ENCODE measurements around the gene SLC13A4.
"Not testable (repeated sequence)": the region's sequence is repeated elsewhere in the genome, so short reads cannot be mapped to it uniquely, and the experiment has no call there.

The SLC13A4 gene

DNA sequence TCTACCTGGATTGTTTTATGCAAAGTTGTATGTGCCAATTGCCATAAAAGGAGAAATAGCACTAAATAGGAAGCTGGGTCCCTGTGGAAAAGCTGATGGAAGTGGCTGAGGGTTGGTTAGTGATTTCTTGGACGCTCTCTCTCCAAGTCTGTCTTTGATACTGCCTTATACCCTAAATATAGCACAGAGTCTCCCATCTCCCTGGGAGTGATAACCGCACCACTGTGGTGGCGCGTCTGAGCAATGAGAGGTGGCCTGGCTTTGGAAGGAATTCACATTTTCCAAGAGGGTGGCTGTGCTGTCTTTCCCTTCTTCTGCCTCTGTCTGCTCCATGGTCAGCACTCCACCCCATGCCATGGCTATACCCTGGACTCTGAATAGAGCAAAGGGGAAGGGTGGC, 34.4 kb downstream of the SLC13A4 start:
- no peak for DNase-seq (ENCODE audit: low read depth in 2 of 2)

DNA sequence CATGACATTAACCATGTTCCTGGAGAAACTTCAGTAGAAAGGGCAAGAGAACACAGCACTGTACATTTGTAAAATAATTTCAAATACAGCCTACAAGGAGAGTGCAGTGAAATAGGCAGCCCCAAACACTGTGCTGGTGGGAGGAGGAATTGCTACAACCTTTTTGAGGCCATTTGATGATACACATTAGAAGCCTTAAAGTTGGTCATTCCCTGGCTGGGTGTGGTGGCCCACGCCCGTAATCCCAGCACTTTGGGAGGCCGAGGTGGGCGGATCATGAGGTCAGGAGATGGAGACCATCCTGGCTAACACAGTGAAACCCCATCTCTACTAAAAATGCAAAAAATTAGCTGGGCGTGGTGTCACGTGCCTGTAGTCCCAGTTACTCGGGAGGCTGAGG, 35.4 kb downstream of the SLC13A4 start:
- not testable (repeated sequence) for DNase-seq (ENCODE audit: low read depth in 2 of 2)

DNA sequence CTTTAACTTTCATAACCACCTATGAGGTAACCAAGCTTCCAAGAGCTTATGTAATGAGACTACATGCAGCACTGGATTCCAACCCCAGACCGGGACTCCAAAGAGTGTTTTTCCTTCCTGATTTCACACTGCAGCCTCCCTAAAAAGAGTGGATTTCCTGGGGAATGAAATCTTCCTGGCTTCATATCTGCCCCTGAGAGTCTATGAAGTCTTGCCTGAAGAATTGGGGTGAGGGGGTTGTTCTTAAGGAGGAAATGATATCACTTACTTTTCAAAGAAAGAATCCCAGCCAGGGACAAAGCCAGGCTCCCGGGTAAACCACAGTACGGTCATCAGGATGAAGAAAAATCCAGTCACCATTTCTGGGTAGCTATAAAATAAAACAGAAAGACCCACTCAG, 35.9 kb downstream of the SLC13A4 start:
- no peak for DNase-seq (ENCODE audit: low read depth in 2 of 2)

DNA sequence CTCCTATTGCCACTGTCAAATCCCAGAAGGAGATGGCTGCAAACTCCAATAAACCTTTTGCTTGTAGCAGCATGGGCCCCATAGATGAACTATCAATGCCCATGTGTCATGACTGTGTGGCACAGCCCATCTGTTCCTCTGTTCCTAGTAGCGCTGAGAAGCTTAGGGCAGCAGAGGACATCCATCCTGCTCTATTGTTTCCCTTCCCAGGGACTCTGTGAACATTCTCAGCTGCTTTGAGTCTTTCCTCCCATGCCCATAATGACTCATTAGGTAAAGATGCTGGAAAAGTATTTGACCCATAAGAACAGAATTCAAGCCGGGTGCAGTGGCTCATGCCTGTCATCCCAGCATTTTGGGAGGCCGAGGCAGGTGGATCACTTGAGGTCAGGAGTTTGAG, 37.4 kb downstream of the SLC13A4 start:
- DNase-seq (ENCODE audit: low read depth in 2 of 2), result no peak

DNA sequence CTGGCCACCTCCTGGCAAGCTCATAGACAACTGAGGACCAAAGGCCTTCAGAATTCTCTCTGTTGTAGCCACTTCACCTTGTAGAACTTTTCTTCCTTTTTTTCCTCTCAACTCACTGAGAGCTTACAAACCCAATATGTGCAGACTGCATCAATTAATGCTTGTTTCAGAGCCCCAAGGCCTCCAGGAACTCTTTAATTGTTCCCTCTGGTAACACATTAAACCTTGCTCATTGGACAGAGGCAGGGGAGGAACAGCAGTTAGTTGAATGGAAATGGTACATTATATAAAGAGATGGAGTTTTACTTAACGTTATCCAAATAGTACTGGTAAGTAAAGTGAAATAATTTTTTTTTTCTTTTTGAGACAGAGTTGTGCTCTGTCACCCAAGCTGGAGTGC, 40.5 kb downstream of the SLC13A4 start:
- no peak for DNase-seq (ENCODE audit: low read depth in 2 of 2)

DNA sequence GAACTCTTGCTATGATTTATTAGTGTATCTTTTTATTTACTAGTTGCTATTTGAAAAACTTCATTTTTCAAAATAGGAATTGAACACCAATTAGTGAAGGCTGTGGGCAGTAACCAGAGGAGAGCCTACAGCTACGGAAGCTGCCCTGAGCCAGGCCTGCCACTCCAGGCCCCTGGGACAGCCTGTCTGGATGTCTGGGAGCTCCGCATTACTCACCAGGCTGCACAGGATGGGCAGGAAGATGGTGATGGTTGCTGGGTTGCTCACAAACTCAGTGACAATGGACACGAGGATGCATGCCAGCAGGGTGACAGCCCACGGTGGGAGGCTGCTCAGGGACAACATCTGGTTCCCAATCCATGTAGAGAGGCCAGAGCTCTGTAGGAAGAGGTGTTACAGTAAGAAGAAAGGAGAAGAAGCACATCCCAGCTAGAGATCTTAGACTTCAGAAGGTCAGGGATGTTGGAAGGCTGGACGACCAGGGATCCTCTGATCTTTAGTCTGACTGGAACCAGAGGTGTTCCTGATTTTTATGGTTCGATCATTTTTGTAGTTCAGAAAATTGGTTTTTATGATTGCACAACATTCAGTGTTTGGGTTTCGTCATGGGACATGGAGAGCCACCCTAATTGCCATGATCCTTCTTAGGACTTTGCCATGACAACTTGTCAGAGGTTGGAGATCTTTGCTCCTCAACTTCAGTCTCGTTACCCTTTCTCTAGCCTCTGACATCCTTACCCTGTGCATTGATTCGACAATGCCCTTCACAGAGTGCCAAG, 42.5 kb downstream of the SLC13A4 start:
- no peak for DNase-seq (ENCODE audit: low read depth in 2 of 2)

DNA sequence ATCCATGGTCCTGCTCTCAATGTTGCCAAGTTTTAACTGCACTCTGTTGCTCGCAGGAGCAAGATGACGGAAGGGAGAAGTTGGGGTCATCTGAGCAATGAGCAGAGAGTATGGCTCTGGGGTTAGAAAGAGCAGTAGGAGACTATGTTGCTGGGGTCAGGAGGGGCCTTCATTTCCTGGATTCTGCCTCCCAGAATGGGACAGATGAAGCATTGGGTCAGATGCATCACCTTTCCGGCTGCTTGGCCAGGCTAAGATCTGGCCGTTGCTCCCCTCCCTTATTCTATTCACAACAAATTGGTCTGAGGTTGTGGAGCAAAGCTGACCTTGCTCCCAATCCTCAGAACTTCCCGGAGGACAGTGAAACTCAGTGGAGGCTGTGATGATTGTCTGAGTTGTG, 43.3 kb downstream of the SLC13A4 start:
- no peak for DNase-seq (ENCODE audit: low read depth in 2 of 2)

DNA sequence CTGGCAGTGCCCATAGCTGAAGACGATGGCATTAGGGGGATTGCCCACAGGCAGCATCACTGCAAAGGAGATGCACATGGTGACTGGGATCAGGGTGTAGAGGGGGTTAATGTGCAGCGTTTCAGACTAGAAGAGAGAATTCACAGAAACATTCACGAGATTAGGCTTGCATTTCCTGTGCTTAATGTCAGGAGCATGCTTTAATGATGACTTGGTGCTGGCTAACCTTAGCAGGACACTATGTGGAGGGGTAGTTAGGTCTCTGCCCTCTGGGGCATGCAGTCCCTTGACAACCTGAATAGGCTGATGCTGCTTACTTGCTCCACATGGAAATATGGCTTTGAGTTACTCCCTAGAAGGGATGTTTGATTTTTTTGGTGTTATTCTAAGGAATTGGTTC, 43.9 kb downstream of the SLC13A4 start:
- no peak for DNase-seq (ENCODE audit: low read depth in 2 of 2)

DNA sequence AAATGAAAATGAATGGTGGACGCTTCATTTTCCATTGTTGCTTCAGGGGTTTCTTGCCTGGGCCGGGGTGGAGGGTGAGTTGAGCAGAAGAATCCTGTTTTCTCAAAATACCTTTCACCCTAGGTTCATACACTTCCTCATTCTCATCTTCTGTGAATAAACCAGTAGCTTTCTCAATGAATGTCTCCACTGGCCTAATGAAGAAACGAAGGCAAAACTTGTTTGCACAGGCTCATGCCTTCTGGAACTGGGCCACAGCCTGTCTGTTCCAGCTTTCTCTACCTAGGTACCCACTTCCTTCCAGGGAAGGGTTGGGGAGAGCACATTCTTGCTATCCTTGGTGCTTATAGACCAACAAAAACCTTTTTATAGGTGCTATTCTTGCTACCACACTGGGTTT, 44.4 kb downstream of the SLC13A4 start:
- no peak for DNase-seq (ENCODE audit: low read depth in 2 of 2)

DNA sequence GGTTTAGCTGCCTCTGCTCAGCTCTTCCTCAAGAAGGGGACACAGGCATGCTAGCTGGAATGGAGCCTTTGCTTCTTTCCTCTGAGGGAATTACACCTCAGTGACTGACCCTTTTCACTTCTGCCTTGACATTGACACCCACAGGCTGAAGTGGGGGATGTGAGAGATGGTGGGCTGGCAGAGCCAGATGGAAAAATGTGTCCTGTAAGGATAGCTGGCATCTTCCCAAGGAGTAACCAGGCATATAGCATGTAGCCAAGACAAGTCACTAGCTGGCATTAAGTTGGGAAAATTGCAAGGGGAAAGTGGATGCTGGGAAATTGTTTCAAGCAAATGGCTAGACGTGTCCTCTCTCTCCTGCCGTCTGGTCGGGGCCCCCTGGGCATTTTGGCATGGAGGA, 45.8 kb downstream of the SLC13A4 start:
- no peak for DNase-seq (ENCODE audit: low read depth in 2 of 2)

DNA sequence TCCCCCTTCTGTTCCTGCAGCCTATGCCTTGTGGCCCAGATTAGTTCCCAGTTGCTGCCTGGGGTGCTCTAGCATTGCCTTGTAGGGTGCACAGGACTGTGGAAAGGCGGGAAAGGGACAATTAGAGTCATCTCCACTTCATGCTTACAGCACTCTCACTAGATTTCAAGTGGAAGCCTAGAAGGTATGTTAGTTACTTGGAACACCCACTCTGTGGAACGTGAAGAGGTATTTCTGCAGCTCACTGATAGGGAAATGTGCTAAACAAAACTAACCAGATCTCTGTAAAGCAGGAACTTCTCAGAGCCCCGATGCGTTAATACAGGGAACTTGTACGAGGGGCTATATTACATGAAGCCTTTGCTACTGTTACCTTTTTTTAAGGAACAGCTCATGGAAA, 46.2 kb downstream of the SLC13A4 start:
- DNase-seq (ENCODE audit: low read depth in 2 of 2), result no peak

DNA sequence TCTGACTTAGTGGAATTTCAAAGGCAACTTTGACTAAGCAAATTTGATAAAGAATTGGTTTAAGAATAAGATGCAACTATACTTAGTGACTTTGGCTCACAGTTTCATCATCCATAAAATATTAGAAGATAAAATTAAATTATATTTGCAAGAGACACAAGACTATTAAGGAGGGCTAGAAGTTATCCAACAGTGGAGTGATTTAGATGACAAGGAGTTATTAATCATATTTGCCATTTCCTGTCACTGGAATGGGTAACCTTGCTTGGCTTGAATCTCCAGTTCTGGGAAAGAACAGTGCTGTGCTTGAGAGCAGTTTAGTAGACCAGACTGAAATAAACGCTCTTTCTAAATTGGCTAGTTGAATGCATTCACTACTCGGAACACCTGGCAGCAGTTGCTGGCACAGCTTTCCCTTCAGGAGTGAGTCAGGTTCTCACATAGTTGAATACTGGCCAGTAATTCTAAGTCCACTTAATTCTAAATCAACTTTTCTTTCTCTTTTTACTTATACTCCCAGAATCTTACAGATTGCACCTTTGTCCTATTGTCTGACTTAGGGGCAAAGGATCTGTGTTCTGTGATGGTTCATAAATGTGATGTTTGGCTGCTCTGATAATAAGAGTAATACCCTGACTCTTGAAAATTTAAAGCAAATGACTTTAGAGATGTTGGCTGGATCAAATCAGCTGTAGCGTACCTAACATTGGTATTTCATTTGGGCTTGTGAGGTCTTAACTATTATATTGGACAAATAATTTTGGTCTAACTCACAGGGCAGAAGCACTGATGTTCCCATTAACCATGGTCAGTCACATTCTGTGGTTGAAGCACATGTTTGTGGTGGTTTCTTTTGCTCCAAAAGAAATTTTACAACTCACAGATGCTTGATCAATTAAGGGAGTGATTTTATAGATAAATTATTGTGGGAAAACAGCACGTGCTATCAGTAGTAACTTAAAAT, 49.1 kb downstream of the SLC13A4 start:
- no peak for DNase-seq (ENCODE audit: low read depth in 2 of 2)

DNA sequence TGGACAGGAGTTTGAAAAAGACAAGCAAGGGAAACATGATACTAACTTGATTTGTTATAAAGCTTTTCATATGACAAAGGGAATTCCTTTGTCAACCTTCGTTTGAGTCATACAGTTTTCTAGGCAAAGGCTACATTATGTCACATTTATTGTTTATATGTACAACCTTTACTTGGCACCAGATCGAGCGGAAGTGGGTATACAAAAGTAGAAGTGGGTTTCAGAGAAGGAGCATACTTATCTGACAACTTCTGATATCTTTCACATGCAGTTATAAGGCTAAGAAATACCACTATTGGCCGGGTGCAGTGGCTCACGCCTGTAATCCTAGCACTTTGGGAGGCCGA, 54.7 kb downstream of the SLC13A4 start:
- DNase-seq (ENCODE audit: low read depth in 2 of 2), result no peak

DNA sequence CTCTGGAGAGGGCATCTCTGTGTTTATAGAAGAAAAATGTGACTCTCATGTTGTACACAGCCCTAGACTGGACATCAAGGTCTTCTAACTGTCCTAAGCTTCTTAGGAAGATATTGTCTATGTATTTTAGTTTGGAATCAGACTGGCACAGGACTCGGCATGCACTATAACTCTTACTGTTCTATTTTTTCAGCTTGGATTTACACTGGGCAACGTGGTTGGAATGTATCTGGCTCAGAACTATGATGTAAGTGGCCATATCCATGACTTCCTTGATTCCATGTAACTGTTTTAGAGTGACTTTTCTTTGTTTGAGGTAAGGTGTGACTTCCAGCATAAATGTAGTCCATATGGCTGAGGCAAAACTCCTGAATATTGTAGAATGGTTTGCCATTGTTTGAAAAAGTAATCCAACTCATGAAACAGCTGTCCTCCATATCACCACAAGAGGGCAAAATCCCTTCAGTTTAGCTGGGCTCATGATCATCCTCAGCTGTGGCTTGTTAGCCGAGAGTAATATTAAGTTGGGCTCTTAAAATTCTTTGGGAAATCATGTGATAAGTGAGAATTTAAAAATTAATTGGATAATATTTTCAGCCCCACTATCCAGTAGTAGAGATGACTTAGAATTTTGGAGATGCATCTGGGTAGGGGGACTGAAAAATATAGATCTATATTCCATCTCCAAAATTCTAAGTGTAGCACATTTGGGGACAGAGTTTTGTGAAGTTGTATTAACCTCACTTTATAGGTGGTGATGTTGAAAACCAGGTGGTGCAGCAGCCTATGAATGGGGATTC, 55.2 kb downstream of the SLC13A4 start:
- no peak for DNase-seq (ENCODE audit: low read depth in 2 of 2)

DNA sequence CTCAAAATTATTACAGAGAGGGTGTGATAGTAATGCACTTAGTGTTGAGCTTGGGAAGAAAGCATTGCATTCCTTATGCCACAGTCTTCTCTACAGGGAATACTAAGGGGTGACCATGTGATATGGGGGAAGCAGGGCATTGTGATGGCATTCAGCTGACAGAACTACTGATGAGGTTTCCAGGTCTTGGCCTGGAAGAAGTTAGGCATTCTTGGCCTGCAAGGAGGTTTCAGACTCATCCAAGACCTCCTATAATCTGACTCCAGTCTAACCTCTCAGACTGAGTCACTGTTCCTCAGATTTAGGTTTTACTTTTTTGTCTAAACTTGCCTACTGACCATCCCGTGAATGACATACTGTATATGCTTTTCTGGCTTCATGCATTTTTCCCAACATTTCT, 57.8 kb downstream of the SLC13A4 start:
- no peak for DNase-seq (ENCODE audit: low read depth in 2 of 2)

DNA sequence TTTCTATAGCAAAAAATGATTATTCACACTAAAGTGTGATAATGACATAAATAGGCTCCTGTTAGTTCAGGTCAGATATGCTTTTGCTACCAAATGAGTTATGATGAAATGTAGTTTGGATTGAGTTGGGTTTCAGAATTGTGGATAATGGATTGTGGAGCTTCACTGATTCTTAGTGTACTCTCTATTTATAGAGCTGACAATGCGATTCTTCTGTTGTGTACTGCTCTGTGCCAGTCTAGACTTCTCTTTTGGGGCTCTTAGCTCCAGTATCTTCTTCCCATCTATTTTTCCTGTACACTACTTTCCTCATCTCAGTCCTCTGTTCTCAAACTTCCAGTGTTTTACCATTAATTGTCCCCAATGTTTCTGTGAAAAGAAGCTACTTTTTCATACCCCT, 58.2 kb downstream of the SLC13A4 start:
- no peak for DNase-seq (ENCODE audit: low read depth in 2 of 2)

DNA sequence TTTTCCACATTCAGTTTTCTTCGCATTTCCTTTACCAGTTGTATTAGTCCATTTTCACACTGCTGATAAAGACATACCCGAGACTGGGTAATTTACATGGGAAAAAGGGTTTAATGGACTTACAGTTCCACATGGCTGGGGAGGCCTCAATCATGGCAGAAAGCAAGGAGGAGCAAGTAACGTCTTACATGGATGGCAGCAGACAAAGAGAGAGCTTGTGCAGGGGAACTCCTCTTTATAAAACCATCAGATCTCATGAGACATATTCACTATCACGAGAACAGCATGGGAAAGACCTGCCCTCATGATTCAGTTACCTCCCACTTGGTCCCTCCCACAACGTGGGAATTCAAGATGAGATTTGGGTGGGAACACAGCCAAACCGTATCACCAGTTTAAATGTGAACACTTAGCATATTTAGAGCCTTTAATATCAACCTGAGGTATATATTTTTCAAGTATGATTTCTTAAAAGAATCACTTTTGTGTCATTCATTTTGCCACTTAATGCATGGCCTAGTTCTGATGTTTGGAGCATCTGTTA, 59.1 kb downstream of the SLC13A4 start:
- DNase-seq (ENCODE audit: low read depth in 2 of 2), result not testable (repeated sequence)

DNA sequence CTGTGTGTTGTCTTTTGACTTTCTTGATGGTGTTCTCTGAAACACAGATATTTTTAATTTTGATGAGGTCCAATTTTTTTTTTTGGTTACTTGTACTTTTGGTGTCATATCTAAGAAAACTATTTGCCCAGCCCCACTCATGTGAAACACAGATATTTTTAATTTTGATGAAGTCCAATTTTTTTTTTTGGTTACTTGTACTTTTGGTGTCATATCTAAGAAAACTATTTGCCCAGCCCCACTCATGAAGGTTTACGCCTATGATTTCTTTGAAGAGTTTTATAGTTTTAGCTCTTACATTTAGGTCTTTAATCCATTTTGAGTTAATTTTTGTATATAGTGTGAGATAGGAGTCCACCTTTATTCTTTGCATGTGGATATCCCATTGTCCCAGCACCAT, 60.4 kb downstream of the SLC13A4 start:
- DNase-seq (ENCODE audit: low read depth in 2 of 2), result not testable (repeated sequence)

DNA sequence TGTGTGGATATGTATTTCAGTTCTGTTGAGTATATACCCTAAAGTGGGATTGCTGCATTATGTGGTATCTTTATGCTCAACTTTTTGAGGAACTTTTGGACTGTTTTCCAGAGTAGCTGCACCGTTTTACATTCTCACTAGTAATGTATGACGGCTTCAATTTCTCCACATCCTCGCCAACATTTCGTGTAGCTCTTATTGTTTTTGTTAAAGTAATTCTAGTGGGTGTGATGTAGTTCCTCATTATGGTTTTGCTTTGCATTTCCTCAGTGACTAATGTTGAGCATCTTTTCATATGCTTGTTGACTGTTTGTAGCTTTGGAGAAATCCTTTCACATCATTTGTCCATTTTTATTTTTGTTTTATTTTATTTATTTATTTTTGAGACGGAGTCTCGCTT, 61.1 kb downstream of the SLC13A4 start:
- no peak for DNase-seq (ENCODE audit: low read depth in 2 of 2)

DNA sequence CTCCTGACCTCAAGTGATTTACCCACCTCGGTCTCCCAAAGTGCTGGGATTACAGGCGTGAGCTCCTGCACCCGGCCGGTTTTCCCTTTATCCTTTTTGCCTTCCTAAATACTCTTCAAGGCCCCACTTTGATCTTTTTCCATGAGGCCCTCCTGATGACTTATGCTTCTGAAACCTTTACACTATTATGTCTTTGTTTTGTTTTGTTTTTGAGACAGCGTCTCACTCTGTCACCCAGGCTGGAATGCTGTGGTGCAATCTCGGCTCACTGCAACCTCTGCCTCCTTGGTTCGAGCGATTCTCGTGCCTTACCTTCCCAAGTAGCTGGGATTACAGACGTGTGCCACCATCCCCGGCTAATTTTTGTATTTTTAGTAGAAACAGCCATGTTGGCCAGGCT, 61.8 kb downstream of the SLC13A4 start:
- DNase-seq (ENCODE audit: low read depth in 2 of 2), result no peak

DNA sequence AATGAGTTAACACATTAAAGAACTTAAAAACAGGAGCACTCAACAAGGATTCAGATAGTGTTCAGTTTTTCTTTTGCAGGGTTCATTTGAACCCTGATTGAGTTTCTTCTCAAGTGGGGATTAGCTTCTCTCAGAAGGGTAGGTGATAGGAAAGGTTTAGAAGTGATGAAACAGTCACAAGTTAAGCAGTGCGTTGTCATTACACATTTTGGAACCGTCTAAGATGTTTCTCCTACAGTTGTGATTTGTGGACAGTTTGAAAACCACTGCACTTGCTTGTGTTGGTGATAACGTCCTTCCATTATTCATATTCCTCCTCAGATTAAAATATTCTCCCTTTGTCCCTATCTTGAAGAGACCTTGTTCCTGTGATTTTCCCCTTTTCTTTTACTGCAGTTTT, 62.9 kb downstream of the SLC13A4 start:
- no peak for DNase-seq (ENCODE audit: low read depth in 2 of 2)

DNA sequence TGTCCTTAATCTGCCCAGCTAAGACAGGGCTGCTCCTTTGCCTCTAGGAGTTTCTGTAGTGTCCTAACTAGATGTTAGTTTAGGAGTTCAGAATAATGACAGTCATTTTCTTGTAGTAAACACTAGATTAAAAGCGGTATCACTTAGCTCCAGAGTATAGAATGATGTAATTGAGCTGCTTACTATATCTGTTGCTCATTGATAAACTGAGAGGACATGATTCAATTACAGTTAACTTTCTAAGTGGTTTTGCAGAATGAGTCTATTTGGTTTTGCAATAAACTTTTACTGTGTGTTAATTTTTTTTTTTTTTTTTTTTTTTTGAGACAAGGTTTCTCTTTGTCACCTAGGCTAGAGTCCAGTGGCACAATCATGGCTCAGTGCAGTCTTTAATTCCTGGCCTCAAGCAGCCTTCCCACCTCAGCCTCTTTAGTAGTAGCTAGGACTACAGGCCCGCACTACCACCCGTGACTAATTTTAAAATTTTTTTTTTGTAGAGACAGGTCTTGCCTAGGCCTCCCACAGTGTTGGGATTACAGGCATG, 63.9 kb downstream of the SLC13A4 start:
- DNase-seq (ENCODE audit: low read depth in 2 of 2), result no peak

Measured in stimulated activated CD4-positive, alpha-beta T cell treated with anti-CD3 and anti-CD28 coated beads, Interleukin-1b, Interleukin-23, amount 100 ng/mL, for 1 hour (primary cell).